OCI-LY1 (cell line): ENCODE results near the gene AXIN1.

Experiments
- H2AFZ ChIP-seq: fragments of 200-600 bp; sonication (generic), shearing (Covaris generic); 2 replicates; pipeline ENCODE4 v1.6.0; 2014; ENCODE audit warnings: antibody characterized with exemption, mild to moderate bottlenecking, low read length
- H3F3A ChIP-seq: fragments of 200-600 bp; sonication (generic), shearing (Covaris generic); 2 replicates; pipeline ENCODE4 v1.6.0; 2014; ENCODE audit warnings: mild to moderate bottlenecking, antibody characterized with exemption, low read length, moderate library complexity; ENCODE audit not compliant: insufficient read depth
- H3K27ac ChIP-seq: fragments of 200-600 bp; sonication (generic); 2 replicates; pipeline ENCODE4 v1.5.1; 2014; ENCODE audit warnings: low read length, mixed run types, mild to moderate bottlenecking, low read depth; ENCODE audit not compliant: poor library complexity, severe bottlenecking
- H3K27me3 ChIP-seq: fragments of 200-600 bp; sonication (generic); 2 replicates; pipeline ENCODE4 v1.6.0; 2014; ENCODE audit warnings: antibody characterized with exemption, mild to moderate bottlenecking, low read length, moderate library complexity; ENCODE audit not compliant: insufficient read depth
- H3K36me3 ChIP-seq: fragments of 200-600 bp; sonication (generic); 2 replicates; pipeline ENCODE4 v1.6.1; 2014; ENCODE audit warnings: mild to moderate bottlenecking, antibody characterized with exemption, low read length, moderate library complexity, mixed read lengths; ENCODE audit not compliant: insufficient read depth
- H3K4me1 ChIP-seq: fragments of 200-600 bp; sonication (generic); 2 replicates; pipeline ENCODE4 v1.5.1; 2014; ENCODE audit warnings: mild to moderate bottlenecking, low read length, moderate library complexity; ENCODE audit not compliant: insufficient read depth, severe bottlenecking
- H3K4me2 ChIP-seq: fragments of 200-600 bp; sonication (generic), shearing (Covaris generic); 2 replicates; pipeline ENCODE4 v1.6.1; 2014; ENCODE audit warnings: low read length
- H3K4me3 ChIP-seq: fragments of 200-600 bp; sonication (generic); 2 replicates; pipeline ENCODE4 v1.5.1; 2014; ENCODE audit warnings: low read length, low read depth, mild to moderate bottlenecking, mixed read lengths; ENCODE audit not compliant: poor library complexity, severe bottlenecking
- H3K79me2 ChIP-seq: fragments of 200-600 bp; shearing (Covaris generic); 2 replicates; pipeline ENCODE4 v1.6.1; 2016; ENCODE audit warnings: mixed run types, low read length, mixed read lengths; ENCODE audit not compliant: insufficient read depth
- H3K9ac ChIP-seq: fragments of 200-600 bp; sonication (generic), shearing (Covaris generic); 2 replicates; pipeline ENCODE4 v1.6.1; 2014; ENCODE audit warnings: mild to moderate bottlenecking, low read length, mixed read lengths
- H3K9me2 ChIP-seq: fragments of 200-600 bp; sonication (generic), shearing (Covaris generic); 2 replicates; pipeline ENCODE4 v1.6.1; 2014; ENCODE audit warnings: low read depth, mild to moderate bottlenecking, low read length, mixed read lengths
- H3K9me3 ChIP-seq: fragments of 200-600 bp; shearing (Covaris generic); 2 replicates; pipeline ENCODE4 v1.6.1; 2014; ENCODE audit warnings: low read length, mixed read lengths
- H4K20me1 ChIP-seq: fragments of 200-600 bp; sonication (generic), shearing (Covaris generic); 2 replicates; pipeline ENCODE4 v1.6.0; 2016; ENCODE audit warnings: mild to moderate bottlenecking, low read length; ENCODE audit not compliant: insufficient read depth
- EZH2 ChIP-seq: fragments of 200-600 bp; sonication (generic), shearing (Covaris generic); IDR thresholded peaks from 2 replicates; pipeline ENCODE4 v1.8.0; 2017; ENCODE audit warnings: borderline replicate concordance, mixed run types, mild to moderate bottlenecking, antibody characterized with exemption, low read length, moderate library complexity, mixed read lengths
- TF ChIP-seq, protein P1 (sequence below): fragments of 200-600 bp; sonication (generic), shearing (Covaris generic); IDR thresholded peaks from 2 replicates; pipeline ENCODE4 v1.5.1; 2017; ENCODE audit warnings: mild to moderate bottlenecking, antibody characterized with exemption, low read length, moderate library complexity, mixed read lengths

AXIN1 gene

DNA sequence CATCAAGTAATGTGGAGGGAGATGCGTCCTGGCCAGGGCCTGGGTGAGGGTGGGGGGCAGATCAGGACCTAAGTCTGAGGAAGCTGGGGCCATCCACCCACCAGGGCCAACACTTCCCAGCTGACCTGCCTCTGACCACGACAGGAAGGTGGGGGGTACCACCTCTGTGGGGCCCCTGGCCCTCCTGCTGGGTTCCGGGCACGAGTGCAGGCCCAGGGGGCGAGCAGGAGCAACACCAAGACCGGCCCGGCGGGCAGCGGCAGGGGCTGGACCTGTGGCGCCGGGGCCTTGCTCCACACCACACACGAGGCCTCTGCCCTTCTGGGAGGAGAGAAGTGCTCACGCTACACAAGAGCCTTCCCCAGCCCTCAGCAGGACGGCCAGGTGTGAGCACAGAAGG lies 56.2 kb downstream of the AXIN1 start:
- Histone ChIP-seq H3F3A (no peaks in the 10 kb centered on the region), H3K9me3 (no peaks in the 10 kb centered on the region), H2AFZ (no peak overlapping the region), H3K27me3 (no peaks in the 10 kb centered on the region), H3K36me3 (peaks cover 8% of the 10 kb centered on the region), H3K9me2 (no peaks in the 10 kb centered on the region), H3K9ac (no peak overlapping the region), H3K4me2 (no peak overlapping the region), H3K79me2 (no peaks in the 10 kb centered on the region), H4K20me1 (no peaks in the 10 kb centered on the region), H3K4me3 (no peak overlapping the region), H3K4me1 (no peaks in the 10 kb centered on the region), H3K27ac (no peak overlapping the region)
- TF ChIP-seq EZH2 = no peak
- TF ChIP-seq, protein P1, sequence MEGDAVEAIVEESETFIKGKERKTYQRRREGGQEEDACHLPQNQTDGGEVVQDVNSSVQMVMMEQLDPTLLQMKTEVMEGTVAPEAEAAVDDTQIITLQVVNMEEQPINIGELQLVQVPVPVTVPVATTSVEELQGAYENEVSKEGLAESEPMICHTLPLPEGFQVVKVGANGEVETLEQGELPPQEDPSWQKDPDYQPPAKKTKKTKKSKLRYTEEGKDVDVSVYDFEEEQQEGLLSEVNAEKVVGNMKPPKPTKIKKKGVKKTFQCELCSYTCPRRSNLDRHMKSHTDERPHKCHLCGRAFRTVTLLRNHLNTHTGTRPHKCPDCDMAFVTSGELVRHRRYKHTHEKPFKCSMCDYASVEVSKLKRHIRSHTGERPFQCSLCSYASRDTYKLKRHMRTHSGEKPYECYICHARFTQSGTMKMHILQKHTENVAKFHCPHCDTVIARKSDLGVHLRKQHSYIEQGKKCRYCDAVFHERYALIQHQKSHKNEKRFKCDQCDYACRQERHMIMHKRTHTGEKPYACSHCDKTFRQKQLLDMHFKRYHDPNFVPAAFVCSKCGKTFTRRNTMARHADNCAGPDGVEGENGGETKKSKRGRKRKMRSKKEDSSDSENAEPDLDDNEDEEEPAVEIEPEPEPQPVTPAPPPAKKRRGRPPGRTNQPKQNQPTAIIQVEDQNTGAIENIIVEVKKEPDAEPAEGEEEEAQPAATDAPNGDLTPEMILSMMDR = no peak

DNA sequence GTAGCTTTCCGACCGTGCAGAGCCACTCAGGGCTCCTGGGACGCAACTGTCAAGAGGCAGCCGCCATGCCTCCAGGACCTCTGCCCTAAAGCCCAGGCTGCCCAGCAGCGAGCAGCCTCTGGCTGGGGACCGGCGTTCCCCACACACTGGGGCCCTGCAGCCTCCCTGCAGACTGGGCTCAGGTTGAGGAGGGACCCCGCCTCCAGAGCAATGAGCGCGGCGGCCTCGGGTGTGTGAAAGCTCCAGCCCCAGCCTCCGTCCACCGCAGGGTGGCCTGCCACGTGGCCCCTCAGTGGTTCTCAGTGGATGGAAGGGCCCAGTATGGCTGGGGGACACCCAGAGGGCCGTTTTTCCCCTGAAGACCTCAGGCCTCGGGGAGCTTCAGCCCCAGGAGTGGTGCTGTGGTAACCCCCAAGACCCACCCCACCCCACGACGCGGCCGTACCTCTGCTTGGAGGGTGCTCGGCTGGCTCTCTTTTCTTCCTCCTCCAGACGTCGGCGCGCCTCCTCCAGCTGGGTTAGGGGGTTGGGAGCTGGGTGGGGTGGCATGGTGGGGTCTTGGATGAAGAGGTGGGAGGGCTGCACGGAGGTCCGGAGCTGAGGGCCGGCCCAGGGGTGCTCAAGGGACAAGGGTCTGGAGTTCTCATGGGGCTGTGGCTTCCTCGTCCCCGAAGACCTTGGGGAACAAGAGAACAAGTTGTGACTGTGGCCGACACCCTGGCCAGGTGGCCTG lies 59.3 kb downstream of the AXIN1 start:
- Histone ChIP-seq H3K9me3 (no peaks in the 10 kb centered on the region), H4K20me1 (no peaks in the 10 kb centered on the region), H3K4me1 (no peaks in the 10 kb centered on the region)

DNA sequence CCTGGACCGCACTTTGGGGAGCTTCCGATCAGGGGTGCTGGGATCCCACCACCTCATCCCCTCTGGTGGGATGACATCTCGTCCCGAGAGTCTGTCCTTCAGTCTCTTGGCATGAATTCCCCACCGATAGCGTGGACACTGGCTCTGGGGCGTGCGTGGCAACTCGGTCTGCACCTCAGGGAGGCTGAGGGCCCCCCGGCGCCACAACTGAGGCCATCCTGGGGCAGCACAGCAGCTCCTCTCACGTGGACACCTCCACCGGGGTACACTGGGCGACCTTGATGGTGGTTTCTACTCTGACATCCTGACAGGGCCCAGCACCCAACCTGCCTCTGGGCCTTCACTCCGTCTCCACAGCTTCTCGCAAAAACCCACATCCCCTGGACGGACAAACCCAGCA lies 61.0 kb downstream of the AXIN1 start:
- Histone ChIP-seq H3K36me3 (peaks cover 4% of the 10 kb centered on the region; the same call in 1 of the 2 replicates), H3K27ac (no peak overlapping the region), H3K27me3 (no peaks in the 10 kb centered on the region), H3K9ac (no peak overlapping the region), H3F3A (no peaks in the 10 kb centered on the region), H2AFZ (no peak overlapping the region), H3K4me1 (no peaks in the 10 kb centered on the region), H3K9me3 (no peaks in the 10 kb centered on the region), H4K20me1 (no peaks in the 10 kb centered on the region), H3K4me3 (no peak overlapping the region), H3K4me2 (no peak overlapping the region), H3K9me2 (no peaks in the 10 kb centered on the region), H3K79me2 (no peaks in the 10 kb centered on the region)
- TF ChIP-seq EZH2 = no peak
- TF ChIP-seq, protein P1 = no peak

More for the DNA sequence above, 59.3 kb downstream of the AXIN1 start:
- H3F3A ChIP-seq = no peaks in the 10 kb centered on the region
- no peaks in the 10 kb centered on the region for H3K27me3 ChIP-seq
- no peak overlapping the region for H3K4me3 ChIP-seq
- H3K36me3 ChIP-seq = peaks cover 8% of the 10 kb centered on the region; the same call in 1 of the 2 replicates
- no peak overlapping the region for H3K9ac ChIP-seq
- H3K9me2 ChIP-seq = no peaks in the 10 kb centered on the region
- no peaks in the 10 kb centered on the region for H3K79me2 ChIP-seq
- TF ChIP-seq, protein P1 = no peak
- TF ChIP-seq EZH2 = no peak
- no peak overlapping the region for H2AFZ ChIP-seq
- no peak overlapping the region for H3K27ac ChIP-seq
- H3K4me2 ChIP-seq = no peak overlapping the region
